DOHH2 (cell line): ENCODE data around the gene OSTF1.

Source experiments
- CTCF ChIP-seq: fragments of 200-600 bp; sonication (generic); IDR thresholded peaks from one replicate; pipeline ENCODE4 v1.5.1; 2014; ENCODE audit warnings: antibody characterized with exemption, mild to moderate bottlenecking, low read depth, low read length; ENCODE audit not compliant: poor library complexity, severe bottlenecking
- EZH2phosphoT487 ChIP-seq: fragments of 200-600 bp; sonication (generic); IDR thresholded peaks from 2 replicates; pipeline ENCODE4 v1.6.1; 2017; ENCODE audit warnings: borderline replicate concordance, mild to moderate bottlenecking, antibody characterized with exemption, low read length, moderate library complexity, mixed read lengths

- TF ChIP-seq CTCF (no peak), EZH2phosphoT487 (no peak)
Observed at GRCh38 chr9:75117564-75117963, 29.2 kb downstream of the OSTF1 start.
